Activated CD8-positive, alpha-beta memory T cell treated with anti-CD3 and anti-CD28 coated beads for 4 hours (primary cell): Measurements from ENCODE around the gene EPHA6.

Experiments used
- DNase-seq, 2 donors: peaks; one replicate each; pipeline ENCODE4 v3.0.0-alpha.2; 2020; ENCODE audit warnings: low read depth in 2 of 2

Gene EPHA6

GRCh38 chr3:97277708-97278107 is 463.3 kb downstream of the EPHA6 start:
- no peak for DNase-seq

- no peak for DNase-seq
These were observed 464.1 kb downstream of the EPHA6 start for GRCh38 chr3:97278506-97278905.

DNA sequence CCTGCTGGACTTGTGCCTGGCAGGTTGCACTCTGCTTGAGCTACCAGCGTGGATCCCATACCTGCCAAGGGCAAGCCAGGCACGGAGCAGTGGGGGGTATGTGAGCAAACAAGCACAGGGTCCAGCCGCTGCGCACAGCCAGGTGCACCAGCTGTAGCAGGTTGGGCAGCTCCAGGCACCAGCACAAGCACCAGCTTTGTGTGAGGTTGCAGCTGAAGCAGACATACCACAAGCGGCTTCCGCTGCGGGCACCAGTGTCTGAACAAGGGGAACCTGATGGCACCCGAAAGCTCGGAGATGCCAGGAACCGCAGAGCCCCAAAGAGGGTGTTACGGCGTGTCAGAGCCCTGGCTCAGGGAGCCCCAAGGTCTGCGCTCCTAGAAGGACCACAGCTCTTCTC is 477.5 kb downstream of the EPHA6 start:
- no peak for DNase-seq

DNA sequence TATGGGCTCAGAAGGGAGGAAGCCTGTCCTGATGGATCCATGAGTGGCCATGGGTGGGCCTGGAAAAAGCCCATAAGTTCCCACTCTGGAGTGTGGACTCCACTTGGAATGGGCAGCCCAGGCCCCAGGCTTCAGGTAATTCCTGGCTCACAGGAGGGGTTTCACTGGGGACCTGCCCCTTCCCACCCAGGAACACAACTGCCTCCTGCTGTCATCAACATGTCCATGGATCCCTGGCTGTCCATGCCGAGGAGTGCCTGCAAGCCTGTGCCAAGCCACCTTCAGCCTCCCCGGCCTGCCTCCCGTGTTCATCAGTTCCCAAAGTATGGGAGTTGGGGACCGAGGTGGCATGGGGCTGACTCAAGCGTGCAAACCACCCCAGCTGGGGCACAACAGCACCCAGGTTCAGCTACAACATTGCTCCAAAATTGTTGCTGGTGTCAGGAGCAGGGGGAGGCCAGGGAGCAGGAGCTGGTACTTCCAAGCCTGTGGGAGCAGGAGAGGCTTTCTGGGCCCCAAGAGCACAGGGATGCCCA is 479.3 kb downstream of the EPHA6 start:
- no peak for DNase-seq

- DNase-seq = no peak
These were observed 482.6 kb downstream of the EPHA6 start for GRCh38 chr3:97297032-97297431.

DNA sequence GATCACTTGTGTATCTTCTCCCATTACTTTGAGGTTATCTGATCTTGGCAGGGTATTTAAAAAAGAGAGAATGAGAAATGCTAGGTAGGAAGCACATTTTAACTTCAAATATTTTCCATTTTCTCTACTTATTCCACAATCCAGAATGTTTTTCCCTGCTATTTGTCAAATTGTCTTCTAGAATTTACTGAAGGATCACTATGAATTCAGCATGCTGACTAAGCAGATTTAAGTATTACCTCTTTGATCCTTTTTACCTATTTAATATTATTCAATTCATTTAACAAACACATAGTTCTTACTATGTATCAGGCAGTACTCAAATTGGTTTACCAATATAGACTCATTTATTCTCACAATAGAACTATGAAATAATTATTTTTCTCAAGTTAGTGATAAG is 486.7 kb downstream of the EPHA6 start:
- no peak for DNase-seq

DNA sequence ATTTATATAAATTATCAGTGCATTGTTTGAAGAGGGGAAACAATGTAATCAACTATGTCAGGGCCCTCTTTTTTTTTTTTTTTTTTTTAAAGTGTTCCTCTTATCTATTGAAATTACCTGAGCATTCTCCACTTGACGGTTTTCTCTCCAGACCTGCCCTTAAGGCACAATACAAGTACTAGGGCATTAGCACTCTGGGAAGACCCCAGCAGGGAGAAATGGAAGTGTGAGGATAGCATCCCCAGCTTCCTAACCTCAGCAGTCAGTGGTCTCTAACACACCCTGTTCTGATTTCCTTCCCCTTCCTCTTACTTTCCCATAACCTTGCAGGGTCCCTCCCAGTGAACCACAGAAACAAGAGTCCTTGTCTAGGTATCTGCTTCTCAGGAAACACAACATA is 491.8 kb downstream of the EPHA6 start:
- no peak for DNase-seq

DNA sequence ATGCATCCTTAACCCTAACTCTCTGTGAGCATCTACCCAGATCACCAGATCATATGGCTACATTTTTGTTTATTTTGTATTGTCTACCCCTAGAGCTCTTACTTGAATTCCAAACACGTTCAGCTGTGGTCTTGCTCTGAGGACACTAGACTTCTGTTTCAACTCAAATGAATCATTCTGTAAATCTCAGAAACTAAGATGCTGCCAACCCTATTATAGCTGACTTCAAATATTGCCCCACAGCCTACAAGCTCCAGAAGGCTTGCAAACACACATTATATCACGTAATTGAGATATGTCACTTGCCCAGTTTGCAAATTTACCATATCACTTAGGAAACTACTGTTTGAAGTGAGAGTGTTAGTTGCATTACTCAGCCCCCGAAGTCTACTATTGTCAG is 524.0 kb downstream of the EPHA6 start:
- no peak for DNase-seq

DNA sequence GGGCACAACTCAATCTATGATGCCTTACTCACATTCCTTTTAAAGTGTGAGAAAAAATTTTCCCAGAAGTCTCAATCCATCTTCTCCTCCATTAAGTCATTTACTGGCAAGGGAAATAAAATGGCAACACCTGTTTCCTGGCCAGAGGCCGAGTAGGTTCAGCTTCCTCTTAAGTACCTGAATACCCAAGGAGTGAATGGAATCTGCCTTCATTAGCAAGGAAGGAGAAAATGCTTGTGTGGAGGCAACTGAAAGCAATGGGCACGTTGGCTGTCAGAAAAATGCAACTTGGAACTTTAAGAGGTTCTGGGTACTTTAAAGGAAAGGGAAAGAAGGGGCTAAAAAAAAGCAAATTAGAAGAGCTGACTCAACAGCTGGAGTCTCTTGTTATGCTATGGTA is 526.5 kb downstream of the EPHA6 start:
- no peak for DNase-seq

GRCh38 chr3:97347780-97348179 is 533.4 kb downstream of the EPHA6 start:
- DNase-seq = no peak

DNA sequence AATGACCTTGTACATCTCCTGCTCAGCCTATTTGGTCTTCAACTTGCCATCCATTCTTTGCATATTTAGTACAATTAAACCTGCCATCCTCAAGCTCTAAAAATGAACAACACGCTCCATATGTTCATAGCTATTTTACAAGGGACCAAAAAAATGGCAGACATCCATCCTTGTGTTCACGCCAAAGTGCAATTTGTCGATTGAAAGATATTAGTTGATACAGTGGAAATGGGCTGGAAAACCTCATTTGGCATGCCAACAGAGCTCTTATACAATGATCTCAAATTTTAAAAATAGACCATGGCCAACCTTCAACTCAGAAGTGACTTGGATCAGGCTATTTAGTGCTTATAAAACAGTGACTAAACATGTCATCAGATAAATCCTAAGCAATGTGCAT is 536.6 kb downstream of the EPHA6 start:
- no peak for DNase-seq

DNA sequence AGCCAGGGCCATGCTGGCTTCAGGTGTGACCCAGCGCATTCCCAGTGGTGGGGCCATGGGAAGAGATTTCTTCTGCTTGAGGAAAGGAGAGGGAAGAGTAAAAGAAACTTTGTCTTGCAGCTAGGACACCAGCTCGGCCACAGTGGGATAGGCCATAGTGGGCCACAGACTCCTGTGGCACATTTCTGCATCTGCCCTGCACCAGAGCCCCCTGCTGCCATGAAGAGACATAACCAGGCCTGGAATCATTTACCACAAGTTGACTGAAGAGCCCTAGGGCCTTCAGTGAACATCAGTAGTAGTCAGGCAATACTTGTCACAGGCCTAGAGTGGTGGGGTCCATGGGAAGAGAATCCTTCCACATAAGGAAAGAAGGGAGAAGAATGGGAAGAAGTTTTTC is 538.8 kb downstream of the EPHA6 start:
- no peak for DNase-seq

DNA sequence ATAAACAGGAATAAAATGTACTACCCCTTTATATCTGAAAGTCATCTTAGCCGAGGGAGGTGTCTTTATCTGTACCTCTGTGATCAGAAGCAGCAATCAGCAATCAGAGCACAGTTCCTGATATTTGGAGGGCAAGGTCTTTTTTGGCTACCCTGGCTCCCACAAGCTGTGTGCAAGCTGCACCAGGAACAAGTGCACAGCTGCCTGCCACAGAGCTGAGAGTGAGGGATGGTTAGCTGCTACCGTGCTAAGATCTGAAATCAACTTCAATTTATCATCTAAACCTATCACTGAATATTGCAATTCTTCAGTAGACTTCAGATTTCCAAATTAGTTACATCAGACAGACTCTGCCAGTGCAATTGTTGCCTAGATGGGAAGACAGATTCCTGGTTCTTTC is 545.6 kb downstream of the EPHA6 start:
- no peak for DNase-seq

GRCh38 chr3:97360804-97361203 is 546.4 kb downstream of the EPHA6 start:
- no peak for DNase-seq

DNA sequence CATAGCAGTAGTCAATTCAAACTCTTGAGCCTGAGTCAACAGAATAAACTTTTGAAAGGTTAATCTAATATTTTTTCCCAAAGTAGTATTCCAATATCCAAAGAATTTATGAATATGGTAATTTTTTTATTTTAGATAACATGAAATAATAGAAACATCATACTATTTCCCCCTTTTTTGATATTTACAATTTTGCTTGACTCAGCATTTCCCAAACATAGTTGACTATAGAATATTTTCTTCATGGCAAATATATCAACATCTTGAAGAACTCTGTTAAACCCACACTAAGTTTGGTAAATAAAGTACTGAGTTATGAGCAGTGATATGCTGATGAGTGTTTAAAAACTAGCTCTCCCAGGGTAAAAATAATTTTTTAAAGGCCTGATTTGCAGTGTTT is 570.2 kb downstream of the EPHA6 start:
- DNase-seq = no peak

DNA sequence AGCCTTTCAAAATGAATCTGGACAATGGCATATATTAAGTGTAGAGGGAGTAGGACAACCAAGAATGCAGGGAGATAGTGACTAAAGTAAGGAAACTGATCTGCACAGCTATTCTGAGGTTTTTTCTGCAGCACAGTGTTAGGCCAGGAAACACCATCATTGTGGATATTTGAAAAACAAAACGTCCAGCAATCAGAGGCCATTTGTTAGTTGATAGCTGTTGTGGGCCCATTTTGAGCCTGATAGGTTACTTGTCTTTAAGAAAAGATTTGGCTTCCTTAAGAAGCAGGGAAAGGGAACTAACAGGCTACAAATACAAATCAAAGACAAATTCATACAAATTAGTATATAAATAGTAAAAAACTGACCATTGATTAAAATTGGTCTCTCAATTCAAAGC is 574.4 kb downstream of the EPHA6 start:
- DNase-seq = no peak

DNA sequence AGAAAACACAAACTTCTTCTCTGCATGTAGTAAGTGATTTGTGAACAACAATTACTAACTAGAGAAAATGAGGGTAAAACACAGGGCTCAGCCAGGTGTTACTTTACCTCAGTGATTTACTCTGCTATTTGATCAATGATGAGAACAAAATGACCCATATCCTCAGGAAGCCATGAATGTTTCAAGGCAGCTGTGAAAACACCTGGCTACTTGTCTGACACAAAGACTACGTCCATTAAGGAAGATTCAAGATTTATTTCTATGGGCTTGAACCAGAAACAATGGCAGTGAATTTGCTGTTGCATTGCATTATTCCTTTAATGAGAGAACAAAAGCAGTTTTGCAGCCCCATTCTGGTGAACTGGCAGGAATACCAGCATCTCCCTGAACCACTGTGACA is 575.5 kb downstream of the EPHA6 start:
- no peak for DNase-seq

GRCh38 chr3:97391167-97391566 is 576.8 kb downstream of the EPHA6 start:
- no peak for DNase-seq

DNA sequence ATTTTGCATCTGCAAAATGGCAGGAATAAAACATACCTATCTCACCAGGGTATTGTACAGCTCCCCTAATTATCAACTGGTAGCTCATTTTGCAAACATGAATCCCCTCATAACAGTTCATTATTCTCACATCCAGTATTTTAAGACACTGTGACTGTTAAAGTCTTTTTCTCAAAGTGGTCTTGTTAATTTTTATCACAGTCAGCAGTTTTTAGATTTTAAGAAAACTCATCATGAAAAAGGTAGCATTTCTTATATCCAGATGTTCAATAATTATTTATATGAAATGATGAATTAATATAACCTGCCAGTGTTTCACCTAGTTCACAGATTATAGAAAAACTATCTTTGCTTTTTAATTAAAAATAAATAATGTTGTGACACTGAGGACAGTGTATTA is 595.2 kb downstream of the EPHA6 start:
- no peak for DNase-seq

GRCh38 chr3:97421565-97421964 is 607.2 kb downstream of the EPHA6 start:
- DNase-seq = no peak

GRCh38 chr3:97425002-97425401 is 610.6 kb downstream of the EPHA6 start:
- DNase-seq = no peak

- DNase-seq = no peak
These were observed 616.2 kb downstream of the EPHA6 start for GRCh38 chr3:97430601-97431000.

- no peak for DNase-seq
These were observed 618.5 kb downstream of the EPHA6 start for GRCh38 chr3:97432914-97433313.

DNA sequence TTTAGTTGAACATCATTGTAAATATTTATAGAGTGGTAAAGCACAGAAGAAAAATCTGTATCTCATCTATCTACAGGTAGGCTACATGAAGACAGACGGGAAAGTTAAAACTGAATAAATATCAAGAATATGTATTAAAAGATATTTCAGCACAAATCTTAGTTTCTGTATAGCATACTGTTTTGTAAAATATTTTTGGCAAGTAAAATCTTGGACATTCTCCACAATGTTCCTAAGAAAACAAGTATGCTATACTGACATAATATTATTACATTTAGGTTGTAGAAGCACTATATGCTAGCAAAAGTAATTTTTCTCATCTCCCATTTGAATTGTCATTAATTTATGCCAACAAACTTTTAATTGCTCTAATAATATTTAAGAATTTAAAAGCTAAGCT is 623.7 kb downstream of the EPHA6 start:
- no peak for DNase-seq

DNA sequence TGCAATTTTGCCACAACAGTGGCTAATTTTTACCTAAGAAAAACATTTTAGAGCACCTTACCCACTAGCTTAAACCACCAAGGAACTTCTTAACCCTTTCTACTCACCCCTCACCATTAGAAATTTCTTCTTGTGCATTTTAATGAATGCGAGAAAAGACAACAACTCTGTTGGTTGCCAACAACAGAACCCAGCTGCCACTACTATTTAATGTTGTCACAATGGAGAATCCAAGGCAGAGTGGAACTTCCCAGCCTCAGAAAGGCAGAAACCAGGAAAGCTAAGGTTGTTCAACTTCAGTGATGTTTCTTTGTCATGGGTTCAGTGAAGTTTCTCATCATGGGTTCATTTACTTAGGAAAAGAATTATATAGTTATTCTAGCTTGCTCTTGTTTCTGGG is 625.0 kb downstream of the EPHA6 start:
- DNase-seq = no peak
